PC-3 (cell line): ENCODE results near the gene PLPPR1. TPM values are rescaled to one million over a fixed set of nuclear protein-coding genes. Genes with fewer than 3 reads are reported as not detected.

Experiments
- ATAC-seq: fragments of 200-7000 bp; cut with Tn5 transposase; 2 replicates; pipeline ENCODE4 v1.9.1; 2020; ENCODE audit warnings: mild to moderate bottlenecking, moderate library complexity
- BruUV-seq: library from RNA; stranded (reverse); fragments of 400-500 nt; replicated peaks from 2 replicates; lab custom pipeline; 2021; lab: Mats Ljungman, UMichigan
- CTCF ChIA-PET: fragments of 300-600 bp; sonication (Branson Sonifier 250); formaldehyde crosslinking; loops from one replicate; lab custom pipeline; 2022; ENCODE audit warnings: antibody characterized with exemption; lab: Charles Lee
- POLR2A ChIA-PET: fragments of 300-600 bp; sonication (Branson Sonifier 250); formaldehyde crosslinking; loops from one replicate; lab custom pipeline; 2022; ENCODE audit warnings: antibody characterized with exemption; ENCODE audit not compliant: unreplicated experiment; lab: Charles Lee
- DNase-seq: peaks from one replicate; pipeline ENCODE4 v3.0.0-alpha.2; 2015
- H2AFZ ChIP-seq: fragments of 300-600 bp; sonication (generic); 2 replicates; pipeline ENCODE4 v1.6.0; 2016; ENCODE audit warnings: antibody characterized with exemption, low read length
- H3F3A ChIP-seq: fragments of 300-600 bp; sonication (generic); one replicate; pipeline ENCODE4 v1.6.0; 2017; ENCODE audit warnings: antibody characterized with exemption, low read length, control low read depth, mild to moderate bottlenecking; ENCODE audit not compliant: unreplicated experiment
- H3K27ac ChIP-seq: fragments of 300-600 bp; sonication (generic); 2 replicates; pipeline ENCODE4 v1.5.1; 2016; ENCODE audit warnings: mild to moderate bottlenecking, low read length
- H3K27me3 ChIP-seq: fragments of 300-600 bp; sonication (generic); 2 replicates; pipeline ENCODE4 v1.6.1; 2016; ENCODE audit warnings: low read length, mixed read lengths
- H3K36me3 ChIP-seq: fragments of 300-600 bp; sonication (generic); 2 replicates; pipeline ENCODE4 v1.6.1; 2016; ENCODE audit warnings: low read depth, mixed run types, low read length, mixed read lengths
- H3K4me1 ChIP-seq: fragments of 300-600 bp; sonication (generic); 2 replicates; pipeline ENCODE4 v1.5.1; 2016; ENCODE audit warnings: low read length; ENCODE audit not compliant: insufficient read depth
- H3K4me2 ChIP-seq: fragments of 300-600 bp; sonication (generic); 2 replicates; pipeline ENCODE4 v1.6.0; 2016; ENCODE audit warnings: low read length
- H3K4me3 ChIP-seq: fragments of 300-600 bp; sonication (generic); 2 replicates; pipeline ENCODE4 v1.5.1; 2016; ENCODE audit warnings: mild to moderate bottlenecking, low read length, mixed read lengths
- H3K79me2 ChIP-seq: fragments of 300-600 bp; sonication (generic); 2 replicates; pipeline ENCODE4 v1.6.1; 2017; ENCODE audit warnings: low read length, mixed read lengths
- H3K9ac ChIP-seq: fragments of 300-600 bp; sonication (generic); 2 replicates; pipeline ENCODE4 v1.6.0; 2016; ENCODE audit warnings: mild to moderate bottlenecking, low read length
- H3K9me2 ChIP-seq: fragments of 300-600 bp; sonication (generic); replicated peaks from 2 replicates; pipeline ENCODE4 v1.6.1; 2016; ENCODE audit warnings: mixed run types, low read length, mixed read lengths
- H3K9me3 ChIP-seq: fragments of 300-600 bp; sonication (generic); 2 replicates; pipeline ENCODE4 v1.6.1; 2016; ENCODE audit warnings: low read length, mixed read lengths
- H4K20me1 ChIP-seq: fragments of 300-600 bp; sonication (generic); 2 replicates; pipeline ENCODE4 v1.6.1; 2016; ENCODE audit warnings: low read length, mixed read lengths
- CTCF ChIP-seq: fragments of 300-600 bp; sonication (generic); conservative IDR thresholded peaks from 2 replicates; pipeline ENCODE4 v1.5.1; 2017; ENCODE audit warnings: antibody characterized with exemption, low read depth, mild to moderate bottlenecking, low read length
- EZH2 ChIP-seq: fragments of 300-600 bp; sonication (generic); IDR thresholded peaks from one replicate; pipeline ENCODE4 v1.6.1; 2017; ENCODE audit warnings: antibody characterized with exemption, mild to moderate bottlenecking, low read length; ENCODE audit not compliant: unreplicated experiment
- EZH2phosphoT487 ChIP-seq: fragments of 300-600 bp; sonication (generic); IDR thresholded peaks from 2 replicates; pipeline ENCODE4 v1.6.1; 2018; ENCODE audit warnings: mild to moderate bottlenecking, antibody characterized with exemption, low read length, borderline replicate concordance
- intact Hi-C: fragments of 100-400 bp; cut with micrococcal nuclease; formaldehyde crosslinking; loops from 2 replicates; pipeline ENCODE4 v1.9.0; 2023
- total RNA-seq: library from RNA; depleted of rRNA; stranded (reverse); fragments of >200 nt; gene quantifications from 2 replicates; pipeline ENCODE4 v1.2.3, GENCODE V29; 2014

The PLPPR1 gene
- total RNA-seq, 1 experiment from 2014 or later: not detected

- Histone ChIP-seq H3K36me3 (no peaks in the 10 kb centered on the region), H3K4me3 (no peak overlapping the region), H3K4me1 (no peaks in the 10 kb centered on the region), H4K20me1 (no peaks in the 10 kb centered on the region), H3K79me2 (no peaks in the 10 kb centered on the region), H3K27ac (no peak overlapping the region), H3K9ac (no peak overlapping the region), H3K27me3 (no peaks in the 10 kb centered on the region), H3K9me3 (no peaks in the 10 kb centered on the region), H3K9me2 (no peaks in the 10 kb centered on the region), H3F3A (no peaks in the 10 kb centered on the region), H2AFZ (no peak overlapping the region), H3K4me2 (no peak overlapping the region)
- DNase-seq: no peak
- no peak for ATAC-seq
- ChIA-PET POLR2A (no interaction called here), CTCF (no interaction called here)
- intact Hi-C loops: no loop called here
- TF ChIP-seq EZH2 (no peak), CTCF (no peak), EZH2phosphoT487 (no peak)
- no TSS peak for BruUV-seq
These were observed 218.8 kb downstream of the PLPPR1 start for GRCh38 chr9:101247297-101247696.

DNA sequence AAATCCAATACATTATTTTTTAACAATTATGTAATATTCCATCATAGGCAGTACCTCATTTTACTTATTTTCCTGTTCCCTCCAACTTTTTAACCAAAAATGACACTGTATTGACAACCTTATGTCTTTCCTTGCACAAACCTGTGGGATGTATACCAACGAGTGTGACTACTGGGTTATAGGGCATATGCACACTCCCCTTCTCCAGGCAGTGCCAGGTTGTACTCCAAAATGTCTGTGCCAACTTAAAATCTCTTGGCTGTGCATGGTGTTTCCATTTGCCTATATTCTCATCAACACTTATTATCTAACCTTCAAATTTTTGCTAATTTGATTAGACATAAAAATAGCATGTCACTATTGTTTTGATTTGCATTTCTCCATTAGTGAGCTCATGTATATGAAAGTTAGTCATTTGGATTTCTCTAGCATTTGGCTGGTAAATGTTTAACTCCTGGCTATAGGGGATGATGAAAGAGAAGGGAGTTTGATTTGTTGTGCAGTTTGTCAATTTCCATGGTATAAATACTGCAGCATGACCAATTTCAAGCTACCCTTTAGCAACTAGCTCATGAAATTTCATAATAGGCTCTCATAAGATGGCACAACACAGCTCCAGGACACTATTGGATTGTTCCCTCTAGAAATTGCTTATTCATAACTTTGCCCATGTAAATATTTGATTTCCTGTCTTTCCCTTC is 226.4 kb downstream of the PLPPR1 start:
- no peak overlapping the region for H3K4me2 ChIP-seq
- no peaks in the 10 kb centered on the region for H3K36me3 ChIP-seq
- no peaks in the 10 kb centered on the region for H3K9me2 ChIP-seq
- H4K20me1 ChIP-seq: no peaks in the 10 kb centered on the region
- ATAC-seq: no peak
- ChIA-PET CTCF (no interaction called here), POLR2A (no interaction called here)
- H3K79me2 ChIP-seq: no peaks in the 10 kb centered on the region
- H3K9me3 ChIP-seq: no peaks in the 10 kb centered on the region
- no peak overlapping the region for H3K4me3 ChIP-seq
- H3F3A ChIP-seq: no peaks in the 10 kb centered on the region
- BruUV-seq: no TSS peak
- H3K27ac ChIP-seq: no peak overlapping the region
- H3K9ac ChIP-seq: no peak overlapping the region
- no peak for DNase-seq
- H3K4me1 ChIP-seq: no peaks in the 10 kb centered on the region
- intact Hi-C loops: no loop called here
- H3K27me3 ChIP-seq: no peaks in the 10 kb centered on the region
- H2AFZ ChIP-seq: no peak overlapping the region
- TF ChIP-seq EZH2phosphoT487: no peak
- no peak for TF ChIP-seq CTCF
- TF ChIP-seq EZH2: no peak

- ChIA-PET POLR2A (no interaction called here), CTCF (no interaction called here)
- Histone ChIP-seq H3F3A (no peaks in the 10 kb centered on the region), H3K4me2 (no peak overlapping the region), H3K27ac (no peak overlapping the region), H3K79me2 (no peaks in the 10 kb centered on the region), H3K36me3 (no peaks in the 10 kb centered on the region), H3K27me3 (no peaks in the 10 kb centered on the region; the same call in 1 of the 2 replicates), H2AFZ (no peak overlapping the region), H3K9me2 (no peaks in the 10 kb centered on the region), H3K4me3 (no peak overlapping the region), H4K20me1 (no peaks in the 10 kb centered on the region), H3K9ac (no peak overlapping the region), H3K9me3 (no peaks in the 10 kb centered on the region), H3K4me1 (no peaks in the 10 kb centered on the region)
- DNase-seq (no peak), ATAC-seq (no peak)
- no peak for TF ChIP-seq EZH2
- no peak for TF ChIP-seq EZH2phosphoT487
- TF ChIP-seq CTCF: no peak
- intact Hi-C loops: no loop called here
- no TSS peak for BruUV-seq
These were observed 236.2 kb downstream of the PLPPR1 start for GRCh38 chr9:101264727-101265126.
